Mesendoderm (in vitro differentiated cells): ENCODE data around the gene SH3GL1.
"Not testable (repeated sequence)": the region's sequence is repeated elsewhere in the genome, so short reads cannot be mapped to it uniquely, and the experiment has no call there.

ENCODE experiments used
- DNase-seq: peaks from one replicate; pipeline ENCODE4 v3.0.0; 2013
- H2AK5ac ChIP-seq: 2 replicates; pipeline ENCODE4 v1.6.1; 2013; ENCODE audit warnings: low read length, inconsistent platforms
- H2BK120ac ChIP-seq: 2 replicates; pipeline ENCODE4 v1.6.1; 2013; ENCODE audit warnings: low read depth, mild to moderate bottlenecking, low read length, moderate library complexity, mixed read lengths
- H2BK15ac ChIP-seq: replicated peaks from 2 replicates; pipeline ENCODE4 v1.6.1; 2013; ENCODE audit warnings: low read depth, mild to moderate bottlenecking, moderate library complexity
- H2BK5ac ChIP-seq: 2 replicates; pipeline ENCODE4 v1.6.1; 2013; ENCODE audit warnings: low read length, inconsistent platforms
- H3K18ac ChIP-seq: 2 replicates; pipeline ENCODE4 v1.6.1; 2013; ENCODE audit warnings: mild to moderate bottlenecking, low read length, mixed read lengths
- H3K23ac ChIP-seq: one replicate; pipeline ENCODE4 v1.6.1; 2013; ENCODE audit warnings: low read length
- H3K27ac ChIP-seq: 2 replicates; pipeline ENCODE4 v1.5.1; 2013; ENCODE audit warnings: low read depth, mild to moderate bottlenecking, inconsistent platforms, low read length, moderate library complexity
- H3K27me3 ChIP-seq: 2 replicates; pipeline ENCODE4 v1.6.1; 2013; ENCODE audit warnings: low read length, control low read depth, mild to moderate bottlenecking, inconsistent platforms; ENCODE audit not compliant: insufficient read depth, poor library complexity
- H3K36me3 ChIP-seq: 2 replicates; pipeline ENCODE4 v1.6.1; 2013; ENCODE audit warnings: low read length, inconsistent platforms; ENCODE audit not compliant: control insufficient read depth, insufficient read depth
- H3K4ac ChIP-seq: one replicate; pipeline ENCODE4 v1.6.1; 2013; ENCODE audit warnings: low read depth, mild to moderate bottlenecking, low read length, moderate library complexity
- H3K4me1 ChIP-seq: 2 replicates; pipeline ENCODE4 v1.6.1; 2013; ENCODE audit warnings: low read depth, low read length, inconsistent platforms; ENCODE audit not compliant: control insufficient read depth
- H3K4me2 ChIP-seq: 2 replicates; pipeline ENCODE4 v1.6.1; 2013; ENCODE audit warnings: low read length
- H3K4me3 ChIP-seq: 2 replicates; pipeline ENCODE4 v1.5.1; 2013; ENCODE audit warnings: mild to moderate bottlenecking, low read length
- H3K56ac ChIP-seq: one replicate; pipeline ENCODE4 v1.6.1; 2013; ENCODE audit warnings: low read length
- H3K79me1 ChIP-seq: 2 replicates; pipeline ENCODE4 v1.6.1; 2013; ENCODE audit warnings: low read length, inconsistent platforms
- H3K79me2 ChIP-seq: 2 replicates; pipeline ENCODE4 v1.6.1; 2013; ENCODE audit warnings: mild to moderate bottlenecking, low read length; ENCODE audit not compliant: control insufficient read depth, insufficient read depth
- H3K9ac ChIP-seq: 2 replicates; pipeline ENCODE4 v1.6.1; 2013; ENCODE audit warnings: low read length, inconsistent platforms
- H4K5ac ChIP-seq: one replicate; pipeline ENCODE4 v1.6.1; 2013; ENCODE audit warnings: low read length
- H4K8ac ChIP-seq: one replicate; pipeline ENCODE4 v1.6.1; 2013; ENCODE audit warnings: low read depth, mild to moderate bottlenecking, control low read depth, low read length, moderate library complexity
- WGBS: extraction: QIAGEN DNeasy Blood & Tissue Kit; methylation state at CpG from one replicate; pipeline ENCODE4 v1.1.7; 2013; ENCODE audit warnings: low lambda C conversion rate, missing lambda C conversion rate; ENCODE audit not compliant: insufficient coverage; ENCODE audit errors: extremely low coverage; 5-methylcytosine and 5-hydroxymethylcytosine counted together

SH3GL1 gene

DNA sequence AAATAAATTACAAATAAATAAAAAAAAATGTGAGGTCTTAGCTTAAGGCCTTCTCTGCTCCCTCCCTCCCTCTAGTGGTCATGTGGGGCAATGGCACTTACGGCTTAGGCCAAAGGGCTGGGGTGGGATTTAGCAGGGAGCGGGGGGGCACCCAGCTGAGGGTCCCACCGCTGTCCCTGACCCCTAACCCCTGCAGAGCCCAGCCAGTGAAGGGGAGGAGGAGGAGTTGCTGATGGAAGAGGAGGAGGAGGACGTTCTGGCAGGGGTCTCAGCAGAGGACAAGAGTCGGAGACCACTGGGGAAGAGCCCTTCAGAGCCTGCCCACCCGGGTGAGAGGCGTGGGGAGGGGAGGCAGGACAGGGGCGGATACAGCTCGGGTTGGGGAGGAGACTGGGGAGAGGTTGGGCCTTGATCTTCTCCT is 47.6 kb downstream of the SH3GL1 start:
- Histone ChIP-seq H3K36me3 (peaks cover 3% of the 10 kb centered on the region), H2AK5ac (no peak overlapping the region), H3K4ac (no peak overlapping the region), H3K23ac (no peak overlapping the region), H3K79me2 (no peaks in the 10 kb centered on the region), H4K8ac (no peak overlapping the region), H3K9ac (no peak overlapping the region), H3K27me3 (no peaks in the 10 kb centered on the region), H4K5ac (no peak overlapping the region), H3K18ac (no peak overlapping the region), H2BK120ac (no peak overlapping the region), H3K56ac (no peak overlapping the region), H3K4me2 (no peak overlapping the region), H2BK5ac (no peak overlapping the region), H3K79me1 (no peaks in the 10 kb centered on the region), H3K4me1 (no peaks in the 10 kb centered on the region), H2BK15ac (no peak overlapping the region), H3K4me3 (no peak overlapping the region), H3K27ac (no peak overlapping the region)
- DNase-seq = peak; percentile 69
- WGBS = no CpG with 5 or more reads among the region's 9 CpGs

DNA sequence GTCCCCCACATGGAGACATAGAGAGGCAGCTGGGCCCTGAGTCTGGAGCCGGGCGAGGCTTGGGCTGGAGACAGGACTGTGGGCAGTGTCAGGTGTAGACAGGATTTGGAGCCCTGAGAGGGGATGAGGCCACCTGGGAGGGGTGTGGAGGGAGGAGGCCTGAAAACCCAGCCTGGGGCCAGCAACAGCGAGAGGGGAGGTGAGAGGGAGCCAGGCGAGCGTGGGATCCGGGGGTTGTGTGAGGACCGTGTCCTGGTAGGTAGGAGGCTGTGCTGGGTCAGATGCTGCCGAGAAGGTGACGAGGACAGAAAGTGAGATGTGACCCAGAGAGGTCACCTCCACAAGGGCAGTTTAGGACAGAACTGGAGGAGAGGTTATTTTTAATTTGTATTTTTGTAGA is 49.6 kb downstream of the SH3GL1 start:
- H2BK15ac ChIP-seq = no peak overlapping the region
- no peaks in the 10 kb centered on the region for H3K27me3 ChIP-seq
- no peaks in the 10 kb centered on the region for H3K4me1 ChIP-seq
- no peak overlapping the region for H2BK120ac ChIP-seq
- H3K27ac ChIP-seq = no peak overlapping the region
- H3K4ac ChIP-seq = no peak overlapping the region
- H3K23ac ChIP-seq = no peak overlapping the region
- H3K18ac ChIP-seq = no peak overlapping the region
- no peaks in the 10 kb centered on the region for H3K79me1 ChIP-seq
- no peak overlapping the region for H3K4me3 ChIP-seq
- no peak overlapping the region for H2AK5ac ChIP-seq
- no peak for DNase-seq
- no peak overlapping the region for H3K9ac ChIP-seq
- H3K79me2 ChIP-seq = no peaks in the 10 kb centered on the region
- WGBS = no CpG with 5 or more reads among the region's 9 CpGs
- H2BK5ac ChIP-seq = no peak overlapping the region
- H3K4me2 ChIP-seq = no peak overlapping the region
- H4K5ac ChIP-seq = no peak overlapping the region
- H3K56ac ChIP-seq = no peak overlapping the region
- H3K36me3 ChIP-seq = peaks cover 3% of the 10 kb centered on the region
- H4K8ac ChIP-seq = no peak overlapping the region

DNA sequence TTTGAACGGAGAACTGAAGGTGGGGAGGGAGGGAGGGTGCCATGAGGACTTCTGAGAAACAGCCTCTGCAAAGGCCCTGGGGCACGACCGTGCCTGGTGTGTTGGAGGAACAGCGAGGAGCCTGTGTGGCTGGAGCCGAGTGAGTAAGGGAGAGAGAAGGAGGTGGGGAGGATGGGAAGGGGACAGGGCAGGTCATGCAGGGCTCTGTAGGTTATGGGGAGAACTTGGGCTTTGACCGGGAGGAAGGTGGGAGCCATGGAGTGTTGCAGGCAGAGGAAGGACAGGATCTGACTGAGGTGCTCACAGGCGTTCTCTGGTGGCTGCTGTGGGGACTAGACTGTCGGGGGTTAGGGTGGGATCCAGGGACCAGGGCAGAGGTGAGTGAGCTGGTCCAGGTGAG is 50.2 kb downstream of the SH3GL1 start:
- Histone ChIP-seq H2BK120ac (no peak overlapping the region), H2AK5ac (no peak overlapping the region), H2BK5ac (no peak overlapping the region), H2BK15ac (no peak overlapping the region), H3K4me1 (no peaks in the 10 kb centered on the region), H3K36me3 (peaks cover 3% of the 10 kb centered on the region), H3K9ac (no peak overlapping the region), H4K5ac (no peak overlapping the region), H3K23ac (no peak overlapping the region), H3K56ac (no peak overlapping the region), H3K79me1 (no peaks in the 10 kb centered on the region), H3K27ac (no peak overlapping the region), H3K27me3 (no peaks in the 10 kb centered on the region), H3K4me2 (no peak overlapping the region), H3K79me2 (no peaks in the 10 kb centered on the region), H3K18ac (no peak overlapping the region), H3K4me3 (no peak overlapping the region), H4K8ac (no peak overlapping the region), H3K4ac (no peak overlapping the region)
- no peak for DNase-seq
- no CpG with 5 or more reads among the region's 8 CpGs for WGBS

DNA sequence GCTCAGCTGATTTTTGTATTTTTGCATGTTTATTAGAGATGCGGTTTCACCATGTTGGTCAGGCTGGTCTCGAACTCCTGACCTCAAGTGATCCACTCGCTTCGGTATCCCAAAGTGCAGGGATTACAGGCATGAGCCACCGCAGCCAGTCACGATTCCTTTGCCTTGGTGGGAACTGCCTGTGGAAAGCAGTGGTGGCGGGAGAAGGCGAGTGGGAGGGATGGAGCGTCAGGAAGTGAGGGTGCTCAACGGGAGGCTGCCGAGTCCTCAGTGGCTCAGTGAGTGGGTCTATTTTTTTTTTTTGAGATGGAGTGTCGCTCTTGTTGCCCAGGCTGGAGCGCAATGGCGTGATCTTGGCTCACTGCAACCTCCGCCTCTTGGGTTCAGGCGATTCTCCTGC is 51.1 kb downstream of the SH3GL1 start:
- not testable (repeated sequence) for H3K4me3 ChIP-seq, H3K27ac ChIP-seq, H3K23ac ChIP-seq, H3K4me1 ChIP-seq, H2BK5ac ChIP-seq, H2BK120ac ChIP-seq, H3K27me3 ChIP-seq, DNase-seq, H3K79me2 ChIP-seq, H3K9ac ChIP-seq, H4K8ac ChIP-seq, H3K79me1 ChIP-seq, H2BK15ac ChIP-seq, H3K4me2 ChIP-seq, H3K56ac ChIP-seq, H3K4ac ChIP-seq, H2AK5ac ChIP-seq, H4K5ac ChIP-seq, H3K18ac ChIP-seq, H3K36me3 ChIP-seq
- WGBS = no CpG with 5 or more reads among the region's 16 CpGs

DNA sequence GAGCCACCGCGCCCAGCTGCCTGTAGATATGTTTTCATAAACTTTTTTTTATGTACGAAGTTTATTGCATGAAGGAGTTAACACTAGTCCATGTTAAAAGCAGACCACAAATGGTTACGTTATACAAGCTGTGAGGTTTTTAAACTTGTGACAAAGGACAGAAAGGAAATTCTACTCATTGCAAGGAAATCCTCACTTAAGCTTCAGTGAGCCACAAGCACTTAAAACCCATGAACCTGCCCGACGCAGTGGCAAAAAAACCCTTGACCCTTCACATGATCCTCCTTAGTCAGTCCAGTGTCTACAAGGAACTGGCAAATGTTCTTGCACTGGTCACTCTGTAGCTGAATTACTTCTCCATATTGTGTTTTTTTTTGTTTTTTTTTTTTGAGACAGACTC is 52.8 kb downstream of the SH3GL1 start:
- Histone ChIP-seq H3K79me1 (peaks cover 2% of the 10 kb centered on the region), H3K27ac (no peak overlapping the region), H3K36me3 (peaks cover 3% of the 10 kb centered on the region), H2BK5ac (no peak overlapping the region), H3K23ac (no peak overlapping the region), H3K4ac (no peak overlapping the region), H3K27me3 (no peaks in the 10 kb centered on the region), H3K4me2 (no peak overlapping the region), H2AK5ac (no peak overlapping the region), H3K4me1 (no peaks in the 10 kb centered on the region), H3K79me2 (no peaks in the 10 kb centered on the region), H2BK15ac (no peak overlapping the region), H3K4me3 (no peak overlapping the region), H4K8ac (no peak overlapping the region), H3K18ac (no peak overlapping the region), H3K9ac (no peak overlapping the region), H2BK120ac (no peak overlapping the region), H3K56ac (no peak overlapping the region), H4K5ac (no peak overlapping the region)
- WGBS = no CpG with 5 or more reads among the region's 6 CpGs
- no peak for DNase-seq

DNA sequence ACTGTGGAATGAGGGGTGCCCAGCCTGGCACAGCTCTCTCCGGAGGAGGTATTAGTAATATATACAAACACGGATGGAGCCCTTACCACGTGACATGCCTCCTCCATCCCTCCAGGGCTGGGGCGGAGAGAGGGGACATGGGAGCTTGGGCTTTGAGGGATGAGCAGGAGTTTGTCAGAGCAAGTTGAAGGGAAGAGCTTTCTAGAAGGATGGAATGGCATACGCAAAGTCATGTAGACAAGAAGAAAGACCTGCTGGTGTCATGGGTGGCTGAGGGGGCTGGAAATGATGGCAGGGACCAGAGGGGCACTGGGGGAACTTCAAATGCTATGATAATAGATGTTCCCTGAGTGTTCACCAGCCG is 54.3 kb downstream of the SH3GL1 start:
- Histone ChIP-seq H3K27ac (no peak overlapping the region), H3K9ac (no peak overlapping the region), H3K4me3 (no peak overlapping the region), H2AK5ac (no peak overlapping the region), H3K79me2 (no peaks in the 10 kb centered on the region), H2BK15ac (no peak overlapping the region), H3K4me2 (no peak overlapping the region), H4K5ac (no peak overlapping the region), H3K23ac (no peak overlapping the region), H3K27me3 (no peaks in the 10 kb centered on the region), H3K4ac (no peak overlapping the region), H3K36me3 (peaks cover 3% of the 10 kb centered on the region), H3K4me1 (no peaks in the 10 kb centered on the region), H4K8ac (no peak overlapping the region), H3K18ac (no peak overlapping the region), H3K79me1 (peaks cover 2% of the 10 kb centered on the region), H2BK120ac (no peak overlapping the region), H3K56ac (no peak overlapping the region), H2BK5ac (no peak overlapping the region)
- no CpG with 5 or more reads among the region's 6 CpGs for WGBS
- DNase-seq = no peak
